Sigmoid colon (tissue), 7 donors: ENCODE data around the gene ZNF653. TPM values are rescaled to one million over a fixed set of nuclear protein-coding genes. Genes with fewer than 3 reads are reported as not detected.

Experiments used
- DNase-seq: peaks from one replicate; pipeline ENCODE4 v3.0.0-alpha.2; 2019
- H3K27ac ChIP-seq, 4 donors: fragments of 200-600 bp; sonication (generic); one replicate each; pipeline ENCODE4 v1.5.1; 2016 to 2019; ENCODE audit warnings: mild to moderate bottlenecking in 1 of 4
- H3K27me3 ChIP-seq, 3 donors: fragments of 200-600 bp; sonication (generic); one replicate each; pipeline ENCODE4 v1.5.1; 2019; ENCODE audit warnings: mild to moderate bottlenecking in 1 of 3
- H3K36me3 ChIP-seq, 4 donors: fragments of 200-600 bp; sonication (generic); one replicate each; pipeline ENCODE4 v1.5.1; 2016 to 2019
- H3K4me1 ChIP-seq, 4 donors: fragments of 200-600 bp; sonication (generic); one replicate each; pipeline ENCODE4 v1.5.1; 2017 to 2019
- H3K4me3 ChIP-seq, 4 donors: fragments of 200-600 bp; sonication (generic); one replicate each; pipeline ENCODE4 v1.5.1; 2017 to 2019; ENCODE audit warnings: mild to moderate bottlenecking in 2 of 4, moderate library complexity in 1 of 4
- H3K9me3 ChIP-seq, 4 donors: fragments of 200-600 bp in 3 of 4; sonication (generic) in 3 of 4; one replicate each; pipeline versions ENCODE4 v1.5.1 to v1.6.1; 2013 to 2019
- EP300 ChIP-seq, 4 donors: sonication (generic); formaldehyde crosslinking; IDR thresholded peaks; one replicate each; pipeline ENCODE4 v1.6.1; 2017; ENCODE audit warnings: antibody characterized with exemption in 4 of 4
- POLR2A ChIP-seq, 2 donors: fragments of 450-650 bp; IDR thresholded peaks; one replicate each; pipeline ENCODE4 v1.6.1; 2016; ENCODE audit warnings: antibody characterized with exemption in 2 of 2, mild to moderate bottlenecking in 2 of 2, moderate library complexity in 2 of 2
- POLR2AphosphoS5 ChIP-seq, 4 donors: sonication (generic); formaldehyde crosslinking; IDR thresholded peaks; one replicate each; pipeline ENCODE4 v1.6.1; 2017; ENCODE audit warnings: antibody characterized with exemption in 4 of 4
- WGBS, 2 donors: extraction: QIAGEN DNeasy Blood & Tissue Kit; methylation state at CpG; one replicate each; pipeline ENCODE4 v1.1.7; 2013; 5-methylcytosine and 5-hydroxymethylcytosine counted together
- intact Hi-C: fragments of 100-400 bp; cut with DNase I; formaldehyde crosslinking; loops from one replicate; pipeline ENCODE4 v1.15.1; 2023
- polyA plus RNA-seq, 3 donors: library from polyadenylated mRNA; stranded (reverse); fragments of 200-250 nt; gene quantifications; one replicate each; pipeline ENCODE4 v1.2.3, GENCODE V29; 2013
- total RNA-seq, 4 donors: library from RNA; depleted of rRNA; stranded (reverse); fragments of >200 nt; gene quantifications; one replicate each; pipeline ENCODE4 v1.1.0, GENCODE V29; 2016
- TF ChIP-seq, protein P1 (sequence below), 4 experiments: fragments of 450-650 bp in 3 of 4; fragments of 200-600 bp in 1 of 4; IDR thresholded peaks; one replicate each; pipeline ENCODE4 v1.5.1; 2016 to 2019; ENCODE audit warnings: antibody characterized with exemption in 4 of 4, mild to moderate bottlenecking in 3 of 4, moderate library complexity in 2 of 4
- donor health status: healthy with polysubstance abuse.
- donor health status: Bipolar disorder and iron deficiency.
- donor health status: healthy.

ZNF653 gene
- total and polyA plus RNA-seq, 7 donors, result 3.2 to 8.8 (median 7.5) TPM

DNA sequence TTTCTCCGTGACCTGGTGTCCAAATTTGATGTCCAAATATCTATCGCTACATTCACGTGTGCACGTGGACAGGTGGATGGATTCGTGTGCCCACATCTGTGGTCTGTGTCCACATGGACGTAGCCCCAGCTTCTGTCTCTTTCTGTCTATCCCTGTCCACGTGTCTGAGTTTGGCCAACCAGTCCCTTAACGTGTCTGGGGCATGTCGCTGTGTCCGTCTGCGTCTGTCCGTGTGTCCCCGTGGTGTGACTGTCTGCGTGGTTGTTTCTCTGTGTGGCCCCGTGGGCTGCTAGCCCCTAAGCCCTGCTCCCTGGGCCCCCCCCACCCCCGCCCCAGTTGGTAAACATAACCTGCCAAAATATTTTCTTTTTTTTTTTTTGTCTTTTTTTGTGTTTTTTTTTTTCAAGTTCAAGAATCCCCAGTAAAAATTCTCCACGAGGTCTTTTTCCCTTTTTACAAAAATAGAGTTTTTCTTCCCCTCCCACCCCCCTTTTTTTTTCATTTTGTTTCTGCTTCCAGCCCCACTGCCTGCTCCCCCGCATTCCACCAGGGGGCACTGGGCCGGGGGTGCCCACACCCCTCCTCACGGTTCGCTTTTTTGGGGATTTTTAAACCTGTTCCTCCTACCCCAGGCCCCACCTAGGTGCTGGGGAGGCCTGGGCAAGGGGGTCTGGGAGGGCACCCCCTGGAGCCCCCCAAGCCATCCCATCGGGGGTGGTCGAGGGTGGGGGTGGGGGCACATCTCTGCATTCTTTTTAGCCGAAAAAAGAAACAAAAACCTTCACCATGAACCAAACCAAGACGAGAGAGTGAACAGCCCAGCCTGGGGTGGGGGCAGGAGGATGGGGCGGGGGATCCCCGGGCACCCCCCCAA lies 51.9 kb downstream of the ZNF653 start:
- TF ChIP-seq, protein P1, sequence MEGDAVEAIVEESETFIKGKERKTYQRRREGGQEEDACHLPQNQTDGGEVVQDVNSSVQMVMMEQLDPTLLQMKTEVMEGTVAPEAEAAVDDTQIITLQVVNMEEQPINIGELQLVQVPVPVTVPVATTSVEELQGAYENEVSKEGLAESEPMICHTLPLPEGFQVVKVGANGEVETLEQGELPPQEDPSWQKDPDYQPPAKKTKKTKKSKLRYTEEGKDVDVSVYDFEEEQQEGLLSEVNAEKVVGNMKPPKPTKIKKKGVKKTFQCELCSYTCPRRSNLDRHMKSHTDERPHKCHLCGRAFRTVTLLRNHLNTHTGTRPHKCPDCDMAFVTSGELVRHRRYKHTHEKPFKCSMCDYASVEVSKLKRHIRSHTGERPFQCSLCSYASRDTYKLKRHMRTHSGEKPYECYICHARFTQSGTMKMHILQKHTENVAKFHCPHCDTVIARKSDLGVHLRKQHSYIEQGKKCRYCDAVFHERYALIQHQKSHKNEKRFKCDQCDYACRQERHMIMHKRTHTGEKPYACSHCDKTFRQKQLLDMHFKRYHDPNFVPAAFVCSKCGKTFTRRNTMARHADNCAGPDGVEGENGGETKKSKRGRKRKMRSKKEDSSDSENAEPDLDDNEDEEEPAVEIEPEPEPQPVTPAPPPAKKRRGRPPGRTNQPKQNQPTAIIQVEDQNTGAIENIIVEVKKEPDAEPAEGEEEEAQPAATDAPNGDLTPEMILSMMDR (IDR thresholded peaks at IDR 0.05), result no peak
- no peak for TF ChIP-seq EP300 (IDR thresholded peaks at IDR 0.05)
- no peak for TF ChIP-seq POLR2AphosphoS5 (IDR thresholded peaks at IDR 0.05)
- no peak for TF ChIP-seq POLR2A (IDR thresholded peaks at IDR 0.05)
- Histone ChIP-seq H3K36me3 (peaks cover 5 to 24% (median 15%) of the 10 kb centered on the region in 4 donors), H3K27ac (no peak overlapping the region), H3K4me1 (no peaks in the 10 kb centered on the region), H3K27me3 (peaks cover 0 to 13% (median 0%) of the 10 kb centered on the region in 3 donors), H3K4me3 (no peak overlapping the region), H3K9me3 (no peaks in the 10 kb centered on the region)
- intact Hi-C loops, result no loop called here
- no peak for DNase-seq
- 39 to 54% methylated on average over 27 of the region's 27 CpGs for WGBS, 2 donors

DNA sequence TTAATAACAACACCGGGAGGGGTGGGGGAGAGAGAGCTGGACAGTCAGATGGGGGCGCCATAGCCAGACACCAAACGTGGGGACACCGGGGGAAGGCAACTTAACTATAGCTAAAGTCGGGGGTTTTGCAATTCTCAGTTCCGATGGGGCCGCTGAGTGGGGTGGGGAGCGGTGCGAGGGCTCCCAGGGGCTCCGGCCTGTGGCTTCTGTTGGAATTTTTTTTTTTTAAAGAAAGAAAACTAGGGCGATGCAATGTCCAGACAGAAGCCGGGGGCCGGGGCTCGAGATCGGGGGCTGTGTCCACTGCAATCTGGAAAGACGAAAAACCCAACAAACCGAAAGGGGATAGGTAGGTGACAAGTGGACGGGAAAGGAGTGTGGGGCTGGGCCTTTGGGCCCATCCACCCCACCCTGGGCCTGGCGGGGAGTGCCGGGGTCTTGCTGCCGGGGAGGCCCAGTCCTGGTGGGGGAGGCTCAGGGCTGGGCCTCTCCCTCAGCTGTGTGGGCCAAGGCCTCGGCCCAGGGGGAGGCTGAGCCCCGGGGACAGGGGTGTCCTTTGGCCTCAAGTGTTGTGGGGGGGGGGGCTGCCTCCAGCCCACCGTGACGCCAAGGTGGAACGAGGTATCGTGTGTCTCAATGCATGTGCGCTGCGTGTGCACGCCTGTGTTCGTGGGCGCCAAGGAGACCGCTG lies 52.9 kb downstream of the ZNF653 start:
- H3K4me3 ChIP-seq, result no peak overlapping the region
- peaks cover 0 to 13% (median 0%) of the 10 kb centered on the region in 3 donors for H3K27me3 ChIP-seq
- TF ChIP-seq POLR2AphosphoS5 (IDR thresholded peaks at IDR 0.05) (no peak), POLR2A (IDR thresholded peaks at IDR 0.05) (no peak), EP300 (IDR thresholded peaks at IDR 0.05) (no peak)
- TF ChIP-seq, protein P1 (IDR thresholded peaks at IDR 0.05), result no peak
- H3K9me3 ChIP-seq, result no peaks in the 10 kb centered on the region
- no peak overlapping the region for H3K27ac ChIP-seq
- intact Hi-C loops, result no loop called here
- no peaks in the 10 kb centered on the region for H3K4me1 ChIP-seq
- 75 to 83% methylated on average over 33 of the region's 33 CpGs for WGBS, 2 donors
- H3K36me3 ChIP-seq, result peaks cover 5 to 33% (median 23%) of the 10 kb centered on the region in 4 donors
- no peak for DNase-seq

DNA sequence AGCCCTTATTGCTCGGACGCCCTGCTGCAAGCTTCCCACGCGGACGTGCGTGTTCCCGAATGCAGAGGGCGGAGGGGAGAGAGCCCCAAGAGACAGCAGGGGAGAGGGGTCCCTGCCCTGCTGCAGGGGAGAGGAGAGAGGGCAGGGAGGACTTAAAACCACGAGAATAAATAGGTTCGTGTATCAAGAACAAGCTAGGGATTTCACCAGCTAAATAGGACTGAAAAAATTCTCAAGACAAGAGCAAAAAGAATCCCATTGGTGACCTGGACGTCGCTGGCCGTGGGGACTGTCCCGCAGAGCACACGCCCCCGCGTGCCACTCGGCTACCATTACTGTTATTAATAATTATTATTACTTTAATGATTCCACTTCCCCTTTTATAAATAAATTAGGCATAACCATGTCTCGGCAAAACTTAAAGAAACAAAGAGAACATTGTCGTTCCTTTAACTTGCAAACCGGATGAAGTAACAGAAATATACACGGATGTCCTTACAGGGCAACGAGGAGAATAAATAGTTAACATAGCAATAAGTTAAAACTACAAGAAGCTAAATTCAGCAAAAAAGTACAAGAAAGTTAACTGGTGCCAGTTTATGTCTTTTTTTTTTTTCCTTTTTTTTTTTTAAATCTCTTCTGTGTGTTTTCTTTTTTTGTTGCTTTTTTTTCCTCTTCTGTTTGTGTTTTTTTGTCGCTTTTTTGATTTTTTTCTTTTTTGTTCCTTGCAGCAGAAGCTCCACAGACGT lies 53.6 kb downstream of the ZNF653 start:
- peaks cover 0 to 13% (median 0%) of the 10 kb centered on the region in 3 donors for H3K27me3 ChIP-seq
- no peaks in the 10 kb centered on the region for H3K4me1 ChIP-seq
- H3K9me3 ChIP-seq, result no peaks in the 10 kb centered on the region
- intact Hi-C loops, result no loop called here
- H3K4me3 ChIP-seq, result no peak overlapping the region
- WGBS, 2 donors, result 37 to 49% methylated on average over 25 of the region's 25 CpGs
- TF ChIP-seq, protein P1 (IDR thresholded peaks at IDR 0.05), result no peak
- no peak for TF ChIP-seq EP300 (IDR thresholded peaks at IDR 0.05)
- no peak for TF ChIP-seq POLR2A (IDR thresholded peaks at IDR 0.05)
- no peak for TF ChIP-seq POLR2AphosphoS5 (IDR thresholded peaks at IDR 0.05)
- DNase-seq, result no peak
- peaks cover 5 to 40% (median 30%) of the 10 kb centered on the region in 4 donors for H3K36me3 ChIP-seq
- no peak overlapping the region for H3K27ac ChIP-seq

DNA sequence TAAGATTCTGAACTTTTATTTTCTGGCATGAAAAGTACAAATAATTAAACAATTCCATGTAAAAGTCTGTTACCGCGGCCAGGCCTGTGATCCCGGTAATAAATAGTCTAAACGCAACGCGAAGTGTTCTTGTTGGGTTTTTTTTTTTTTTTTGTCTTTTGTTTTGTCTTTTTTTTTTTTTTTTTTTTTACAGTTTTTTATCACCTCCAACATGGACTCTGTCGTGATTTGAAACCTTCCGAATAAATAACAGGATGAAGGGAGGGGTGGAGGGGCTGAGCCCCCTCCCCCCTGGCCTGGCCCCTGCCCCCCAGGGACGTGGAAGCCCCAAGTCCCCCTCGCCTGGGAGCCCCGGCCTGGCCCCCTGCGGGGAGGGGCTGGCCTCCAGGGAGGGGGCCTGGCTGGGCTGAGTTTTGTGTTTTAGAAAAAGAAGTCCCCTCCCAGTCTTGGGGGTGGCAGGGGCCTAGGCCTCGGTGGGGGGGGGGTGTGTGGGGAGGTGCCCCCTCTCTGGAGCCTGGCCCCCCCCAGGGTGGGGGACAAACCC lies 54.2 kb downstream of the ZNF653 start:
- WGBS, 2 donors, result 29 to 48% methylated on average over 13 of the region's 13 CpGs
- no peaks in the 10 kb centered on the region for H3K4me1 ChIP-seq
- DNase-seq, result no peak
- no peaks in the 10 kb centered on the region for H3K9me3 ChIP-seq
- H3K27ac ChIP-seq, result no peak overlapping the region
- intact Hi-C loops, result no loop called here
- H3K36me3 ChIP-seq, result peaks cover 5 to 45% (median 34%) of the 10 kb centered on the region in 4 donors
- TF ChIP-seq, protein P1 (IDR thresholded peaks at IDR 0.05), result no peak
- TF ChIP-seq POLR2A (IDR thresholded peaks at IDR 0.05) (no peak), POLR2AphosphoS5 (IDR thresholded peaks at IDR 0.05) (no peak), EP300 (IDR thresholded peaks at IDR 0.05) (no peak)
- peaks cover 0 to 13% (median 0%) of the 10 kb centered on the region in 3 donors for H3K27me3 ChIP-seq
- no peak overlapping the region for H3K4me3 ChIP-seq
